ENCODE measurements around the gene CNKSR2. TPM values are rescaled to one million over a fixed set of nuclear protein-coding genes. Genes with fewer than 3 reads are reported as not detected.

The CNKSR2 gene
- total RNA-seq, 1 experiment from 2014 or later: 52.9 TPM

DNA sequence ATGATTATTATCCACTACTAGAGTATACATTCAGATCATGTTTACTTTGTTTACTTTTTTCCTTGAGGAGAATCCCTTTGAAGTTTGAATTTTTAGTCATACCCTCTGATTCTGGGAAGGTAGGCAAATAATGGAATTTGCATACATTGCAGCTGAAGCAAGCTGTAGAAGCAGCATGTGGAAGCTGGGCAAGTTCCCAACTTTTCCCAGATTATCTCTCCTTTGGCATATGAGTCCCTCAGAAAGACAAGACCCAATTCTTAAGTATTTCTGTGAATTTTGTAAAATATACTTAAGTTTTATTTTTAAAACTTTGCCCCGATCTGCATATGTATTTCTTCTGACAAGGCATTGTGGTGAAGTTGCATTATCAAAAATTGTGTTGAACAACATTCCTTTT is 94.9 kb downstream of the CNKSR2 start:
- Mint-ChIP-seq H3K36me3 (ENCODE audit: insufficient read depth in 1 of 3, low read depth in 3 of 3) (peaks cover 0 to 2% (median 0%) of the 10 kb centered on the region in 3 experiments; a peak in 2 of 7 replicates), H3K27ac (no peak overlapping the region), H3K4me3 (no peak overlapping the region), H3K4me1 (peaks cover 7 to 24% of the 10 kb centered on the region in 2 experiments), H3K9me3 (peaks cover 0 to 6% of the 10 kb centered on the region in 2 experiments; a peak in 3 of 5 replicates), H3K27me3 (ENCODE audit: low read depth) (no peaks in the 10 kb centered on the region)
- Histone ChIP-seq H3K9me3 (ENCODE audit: control insufficient read depth, low read depth, low read length) (no peaks in the 10 kb centered on the region), H3T11ph (ENCODE audit: low read length) (no peak overlapping the region), H3K18ac (ENCODE audit: insufficient read length, low read depth, low read length) (no peak overlapping the region), H3K27me3 (ENCODE audit: insufficient read depth, low read length) (no peaks in the 10 kb centered on the region), H3K23ac (ENCODE audit: insufficient read length, low read depth, low read length) (no peak overlapping the region), H2AK5ac (ENCODE audit: insufficient read length, low read length) (no peak overlapping the region), H4K20me1 (ENCODE audit: control insufficient read depth, insufficient read depth, insufficient read length) (no peaks in the 10 kb centered on the region), H2BK20ac (ENCODE audit: low read depth, low read length, poor library complexity, severe bottlenecking) (no peak overlapping the region), H2BK15ac (ENCODE audit: low read depth, low read length) (no peak overlapping the region), H3K23me2 (ENCODE audit: insufficient read length, low read depth, low read length, poor library complexity, severe bottlenecking) (no peaks in the 10 kb centered on the region), H2AFZ (ENCODE audit: low read length) (no peak overlapping the region), H4K91ac (ENCODE audit: insufficient read length, low read depth, low read length) (no peak overlapping the region), H3K4me1 (ENCODE audit: insufficient read depth, low read length) (no peaks in the 10 kb centered on the region), H3K4ac (ENCODE audit: low read depth, low read length) (no peak overlapping the region), H4K8ac (replicated peaks; ENCODE audit: insufficient read length, low read depth, low read length) (no peak overlapping the region), H3K27ac (ENCODE audit: insufficient read length, low read depth, low read length) (no peak overlapping the region), H3K4me2 (ENCODE audit: insufficient read depth, insufficient read length, low read length) (no peak overlapping the region), H3K79me2 (ENCODE audit: insufficient read depth, low read length) (no peaks in the 10 kb centered on the region), H2BK5ac (ENCODE audit: insufficient read length, low read length) (no peak overlapping the region), H2BK12ac (ENCODE audit: insufficient read length, low read depth, low read length) (no peak overlapping the region), H3K14ac (ENCODE audit: insufficient read depth, low read length) (no peak overlapping the region), H3K79me1 (ENCODE audit: insufficient read depth, low read depth, low read length, poor library complexity, severe bottlenecking) (no peaks in the 10 kb centered on the region), H4K5ac (ENCODE audit: insufficient read length, low read depth, low read length) (no peak overlapping the region), H2BK120ac (ENCODE audit: low read depth, low read length, poor library complexity, severe bottlenecking) (no peak overlapping the region), H3K9ac (ENCODE audit: extremely low read depth, insufficient read length, low read length) (no peak overlapping the region), H3K56ac (ENCODE audit: insufficient read length, low read depth, low read length) (no peak overlapping the region)
- DNase-seq: no peak
- WGBS (ENCODE audit: extremely low coverage, insufficient read length, low lambda C conversion rate): no CpG with 5 or more reads among the region's 1 CpG
- TF ChIP-seq, protein P1, sequence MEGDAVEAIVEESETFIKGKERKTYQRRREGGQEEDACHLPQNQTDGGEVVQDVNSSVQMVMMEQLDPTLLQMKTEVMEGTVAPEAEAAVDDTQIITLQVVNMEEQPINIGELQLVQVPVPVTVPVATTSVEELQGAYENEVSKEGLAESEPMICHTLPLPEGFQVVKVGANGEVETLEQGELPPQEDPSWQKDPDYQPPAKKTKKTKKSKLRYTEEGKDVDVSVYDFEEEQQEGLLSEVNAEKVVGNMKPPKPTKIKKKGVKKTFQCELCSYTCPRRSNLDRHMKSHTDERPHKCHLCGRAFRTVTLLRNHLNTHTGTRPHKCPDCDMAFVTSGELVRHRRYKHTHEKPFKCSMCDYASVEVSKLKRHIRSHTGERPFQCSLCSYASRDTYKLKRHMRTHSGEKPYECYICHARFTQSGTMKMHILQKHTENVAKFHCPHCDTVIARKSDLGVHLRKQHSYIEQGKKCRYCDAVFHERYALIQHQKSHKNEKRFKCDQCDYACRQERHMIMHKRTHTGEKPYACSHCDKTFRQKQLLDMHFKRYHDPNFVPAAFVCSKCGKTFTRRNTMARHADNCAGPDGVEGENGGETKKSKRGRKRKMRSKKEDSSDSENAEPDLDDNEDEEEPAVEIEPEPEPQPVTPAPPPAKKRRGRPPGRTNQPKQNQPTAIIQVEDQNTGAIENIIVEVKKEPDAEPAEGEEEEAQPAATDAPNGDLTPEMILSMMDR (conservative IDR thresholded peaks at IDR 0.05): no peak
